WTC11 (cell line): ENCODE results near the gene TTLL10. TPM values are rescaled to one million over a fixed set of nuclear protein-coding genes. Genes with fewer than 3 reads are reported as not detected.
A peak's percentile ranks its signal among the peaks of the same experiment; 100 is the strongest.

Experiments
- ATAC-seq: fragments of 200-7000 bp; cut with Tn5 transposase; 2 replicates; pipeline ENCODE4 v1.10.0; 2021; ENCODE audit warnings: mild to moderate bottlenecking, moderate library complexity
- CTCF ChIA-PET: fragments of 300-600 bp; sonication (Branson Sonifier 250); formaldehyde crosslinking; loops from one replicate; lab custom pipeline; 2021; ENCODE audit warnings: antibody characterized with exemption; lab: Charles Lee
- POLR2A ChIA-PET: fragments of 350-600 bp; sonication (Branson Sonifier 250); formaldehyde crosslinking; loops from one replicate; lab custom pipeline; 2021; ENCODE audit warnings: antibody characterized with exemption; lab: Charles Lee
- DNase-seq: peaks from one replicate; pipeline ENCODE4 v3.0.0; 2021; ENCODE audit warnings: low spot score
- H3K27ac Mint-ChIP-seq: 2 replicates; pipeline ENCODE4 v1.8.0; 2021; ENCODE audit warnings: mixed read lengths
- H3K27me3 Mint-ChIP-seq: 2 replicates; pipeline ENCODE4 v1.8.0; 2021; ENCODE audit warnings: low read depth, mild to moderate bottlenecking, moderate library complexity, mixed read lengths
- H3K36me3 Mint-ChIP-seq: 2 replicates; pipeline ENCODE4 v1.8.0; 2021; ENCODE audit warnings: mixed read lengths
- H3K4me1 Mint-ChIP-seq: 2 replicates; pipeline ENCODE4 v1.8.0; 2022; ENCODE audit warnings: mixed read lengths
- H3K4me3 Mint-ChIP-seq: 2 replicates; pipeline ENCODE4 v1.8.0; 2021; ENCODE audit warnings: mild to moderate bottlenecking, moderate library complexity, mixed read lengths
- H3K9me3 Mint-ChIP-seq: 2 replicates; pipeline ENCODE4 v1.8.0; 2021; ENCODE audit warnings: mixed read lengths
- ATF1 ChIP-seq: sonication (generic); formaldehyde crosslinking; IDR thresholded peaks from 2 replicates; pipeline ENCODE4 v1.8.1; 2023; ENCODE audit warnings: mild to moderate bottlenecking, moderate library complexity, missing genetic modification reagents
- GTF2I ChIP-seq: fragments of 250-450 bp; sonication (Bioruptor Pico); conservative IDR thresholded peaks from 2 replicates; pipeline ENCODE4 v1.4.0; 2021; ENCODE audit warnings: mild to moderate bottlenecking
- HMGA2 ChIP-seq: fragments of 250-450 bp; sonication (Bioruptor Pico); IDR thresholded peaks from 2 replicates; pipeline ENCODE4 v1.4.0; 2021; ENCODE audit warnings: mild to moderate bottlenecking, moderate library complexity
- KAT7 ChIP-seq: sonication (generic); formaldehyde crosslinking; IDR thresholded peaks from 2 replicates; pipeline ENCODE4 v1.8.1; 2023; ENCODE audit warnings: missing genetic modification reagents, mild to moderate bottlenecking, borderline replicate concordance
- MXD4 ChIP-seq: fragments of 250-450 bp; sonication (Bioruptor Pico); IDR thresholded peaks from 2 replicates; pipeline ENCODE4 v1.8.0; 2021; ENCODE audit warnings: mild to moderate bottlenecking, moderate library complexity, borderline replicate concordance
- TEAD1 ChIP-seq: sonication (generic); formaldehyde crosslinking; IDR thresholded peaks from 2 replicates; pipeline ENCODE4 v1.8.0; 2022; ENCODE audit warnings: mild to moderate bottlenecking, missing genetic modification reagents
- TP53 ChIP-seq: sonication (generic); formaldehyde crosslinking; IDR thresholded peaks from 2 replicates; pipeline ENCODE4 v1.8.1; 2023; ENCODE audit warnings: mild to moderate bottlenecking, missing genetic modification reagents
- ZNF232 ChIP-seq: sonication (generic); formaldehyde crosslinking; IDR thresholded peaks from 2 replicates; pipeline ENCODE4 v1.8.0; 2022; ENCODE audit warnings: mild to moderate bottlenecking, missing genetic modification reagents
- ZNF671 ChIP-seq: fragments of 250-450 bp; sonication (Bioruptor Pico); IDR thresholded peaks from 2 replicates; pipeline ENCODE4 v1.8.0; 2021; ENCODE audit warnings: mild to moderate bottlenecking
- total RNA-seq: library from RNA; stranded (reverse); gene quantifications from 3 replicates; pipeline ENCODE4 v1.2.3, GENCODE V29; 2021
- TF ChIP-seq, protein P1 (sequence below): sonication (generic); formaldehyde crosslinking; IDR thresholded peaks from 2 replicates; pipeline ENCODE4 v1.8.1; 2023; ENCODE audit warnings: mild to moderate bottlenecking, missing genetic modification reagents, borderline replicate concordance
- TF ChIP-seq, protein P2 (sequence below): sonication (generic); formaldehyde crosslinking; IDR thresholded peaks from 2 replicates; pipeline ENCODE4 v1.8.0; 2022; ENCODE audit warnings: mild to moderate bottlenecking, missing genetic modification reagents
- TF ChIP-seq, protein P3 (sequence below): sonication (generic); formaldehyde crosslinking; IDR thresholded peaks from 2 replicates; pipeline ENCODE4 v1.8.1; 2023; ENCODE audit warnings: mild to moderate bottlenecking, missing genetic modification reagents
- TF ChIP-seq, protein P4 (sequence below): sonication (generic); formaldehyde crosslinking; IDR thresholded peaks from 2 replicates; pipeline ENCODE4 v1.8.0; 2023; ENCODE audit warnings: mild to moderate bottlenecking, missing genetic modification reagents
- TF ChIP-seq, protein P5 (sequence below): sonication (generic); formaldehyde crosslinking; IDR thresholded peaks from 2 replicates; pipeline ENCODE4 v1.8.1; 2023; ENCODE audit warnings: mild to moderate bottlenecking, missing genetic modification reagents
- TF ChIP-seq, protein P6 (sequence below): sonication (generic); formaldehyde crosslinking; IDR thresholded peaks from 2 replicates; pipeline ENCODE4 v1.8.0; 2022; ENCODE audit warnings: mild to moderate bottlenecking, missing genetic modification reagents
- TF ChIP-seq, protein P7 (sequence below): sonication (generic); formaldehyde crosslinking; IDR thresholded peaks from 2 replicates; pipeline ENCODE4 v1.8.0; 2023; ENCODE audit warnings: missing genetic modification reagents

TTLL10 gene
- total RNA-seq, 1 experiment from 2014 or later = 1.1 TPM

DNA sequence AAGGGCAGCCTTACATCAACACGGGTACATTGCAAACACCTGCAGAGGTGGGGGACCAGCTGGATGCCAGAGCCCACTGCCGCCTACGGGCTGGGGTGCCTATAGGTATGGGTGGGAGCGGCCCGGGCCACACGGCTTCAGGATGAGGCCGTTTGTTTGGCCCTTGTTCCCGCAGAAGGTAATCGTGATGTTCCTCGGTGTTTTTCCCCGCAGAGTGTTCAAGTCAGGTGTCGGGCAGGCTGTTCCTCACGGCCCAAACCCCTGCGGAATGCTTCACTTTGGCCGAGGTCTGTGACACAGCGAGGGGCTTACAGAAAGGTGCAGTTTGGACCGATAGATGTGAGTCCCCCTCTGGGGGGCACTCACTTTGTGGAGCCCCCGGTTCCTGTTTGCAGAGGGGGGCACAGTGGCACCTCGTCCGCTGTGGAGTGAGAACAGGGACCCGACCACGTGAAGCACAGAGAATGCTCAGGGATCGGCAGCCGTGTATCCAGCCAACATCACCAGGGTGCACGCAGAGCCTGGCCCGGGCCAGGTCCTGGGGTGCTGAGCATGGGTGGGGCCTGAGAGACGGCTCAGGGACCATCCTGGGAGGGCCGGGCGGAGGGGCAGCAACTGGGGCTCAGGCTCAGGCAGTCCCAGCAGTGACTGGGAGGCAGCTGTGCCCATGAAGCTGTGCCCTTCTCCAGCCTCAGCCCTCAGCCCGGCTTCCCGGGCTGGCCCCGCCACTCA lies 453 bp upstream of the TTLL10 start:
- Mint-ChIP-seq H3K36me3 (no peaks in the 10 kb centered on the region), H3K27me3 (peaks cover 19% of the 10 kb centered on the region), H3K9me3 (no peaks in the 10 kb centered on the region), H3K4me1 (peaks cover 20% of the 10 kb centered on the region), H3K4me3 (peak overlapping the region; percentile 34; the same call in 1 of the 2 replicates), H3K27ac (no peak overlapping the region)
- POLR2A ChIA-PET = interaction anchor here (0.8 to 1.1 kb wide), 2 partner anchors 8 to 34 kb away, joined by 3 to 4 read pairs; no protein-coding TSS in a partner anchor
- CTCF ChIA-PET = interaction anchor here (0.6 to 2.8 kb wide), 18 partner anchors 8 to 189 kb away, joined by 3 to 16 read pairs (median 5); partner anchors contain the start of genes C1orf159 and TNFRSF18
- TF ChIP-seq HMGA2 (CRISPR knock-in tag) (no peak), TP53 (CRISPR knock-in tag) (0 out of 2 replicates have a peak, but pooled peaks have one; percentile 4), ATF1 (no peak)
- DNase-seq (peak; percentile 19), ATAC-seq (no peak)

DNA sequence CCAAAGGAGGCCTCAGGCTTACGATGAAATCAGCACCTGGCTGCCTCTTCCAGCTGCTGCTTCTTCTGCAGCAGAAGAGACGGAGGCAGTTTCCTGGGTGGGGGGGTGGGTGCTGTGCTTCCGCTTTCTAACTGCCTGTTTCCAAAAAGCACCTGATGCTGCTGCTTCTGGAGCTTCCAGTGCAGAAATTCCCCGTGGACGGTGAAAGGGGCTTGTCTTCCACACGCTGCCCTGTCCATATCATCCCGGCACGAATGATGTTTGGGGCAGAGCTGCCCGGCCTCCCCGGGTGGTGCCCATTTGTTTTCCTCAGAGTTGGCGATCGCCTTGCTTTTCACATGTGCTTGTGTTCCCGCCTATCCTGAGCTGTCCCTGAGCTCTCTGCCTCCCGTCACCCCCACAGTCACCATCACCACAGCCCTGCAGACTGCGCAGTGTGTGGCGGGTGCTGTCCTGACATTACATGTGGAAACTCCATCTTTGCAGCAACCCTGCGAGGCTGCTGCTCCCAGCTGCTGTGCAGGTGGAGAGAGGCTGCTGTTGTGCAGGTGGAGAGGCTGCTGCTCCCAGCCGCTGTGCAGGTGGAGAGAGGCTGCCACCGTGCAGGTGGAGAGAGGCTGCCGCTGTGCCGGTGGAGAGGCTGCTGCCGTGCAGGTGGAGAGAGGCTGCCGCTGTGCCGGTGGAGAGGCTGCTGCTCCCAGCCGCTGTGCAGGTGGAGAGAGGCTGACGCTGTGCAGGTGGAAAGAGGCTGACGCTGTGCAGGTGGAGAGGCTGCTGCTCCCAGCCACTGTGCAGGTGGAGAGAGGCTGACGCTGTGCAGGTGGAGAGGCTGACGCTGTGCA lies 1.8 kb downstream of the TTLL10 start:
- no peak for ATAC-seq
- Mint-ChIP-seq H3K9me3 (no peaks in the 10 kb centered on the region), H3K27me3 (peaks cover 19% of the 10 kb centered on the region), H3K27ac (no peak overlapping the region), H3K36me3 (no peaks in the 10 kb centered on the region), H3K4me1 (peaks cover 16% of the 10 kb centered on the region), H3K4me3 (no peak overlapping the region)
- peak; percentile 7 for DNase-seq
- ChIA-PET CTCF (interaction anchor here (0.6 to 2.8 kb wide), 5 partner anchors 17 to 632 kb away, joined by 3 to 13 read pairs (median 9); partner anchors contain the start of gene TNFRSF18), POLR2A (no interaction called here)
- TF ChIP-seq, protein P1, sequence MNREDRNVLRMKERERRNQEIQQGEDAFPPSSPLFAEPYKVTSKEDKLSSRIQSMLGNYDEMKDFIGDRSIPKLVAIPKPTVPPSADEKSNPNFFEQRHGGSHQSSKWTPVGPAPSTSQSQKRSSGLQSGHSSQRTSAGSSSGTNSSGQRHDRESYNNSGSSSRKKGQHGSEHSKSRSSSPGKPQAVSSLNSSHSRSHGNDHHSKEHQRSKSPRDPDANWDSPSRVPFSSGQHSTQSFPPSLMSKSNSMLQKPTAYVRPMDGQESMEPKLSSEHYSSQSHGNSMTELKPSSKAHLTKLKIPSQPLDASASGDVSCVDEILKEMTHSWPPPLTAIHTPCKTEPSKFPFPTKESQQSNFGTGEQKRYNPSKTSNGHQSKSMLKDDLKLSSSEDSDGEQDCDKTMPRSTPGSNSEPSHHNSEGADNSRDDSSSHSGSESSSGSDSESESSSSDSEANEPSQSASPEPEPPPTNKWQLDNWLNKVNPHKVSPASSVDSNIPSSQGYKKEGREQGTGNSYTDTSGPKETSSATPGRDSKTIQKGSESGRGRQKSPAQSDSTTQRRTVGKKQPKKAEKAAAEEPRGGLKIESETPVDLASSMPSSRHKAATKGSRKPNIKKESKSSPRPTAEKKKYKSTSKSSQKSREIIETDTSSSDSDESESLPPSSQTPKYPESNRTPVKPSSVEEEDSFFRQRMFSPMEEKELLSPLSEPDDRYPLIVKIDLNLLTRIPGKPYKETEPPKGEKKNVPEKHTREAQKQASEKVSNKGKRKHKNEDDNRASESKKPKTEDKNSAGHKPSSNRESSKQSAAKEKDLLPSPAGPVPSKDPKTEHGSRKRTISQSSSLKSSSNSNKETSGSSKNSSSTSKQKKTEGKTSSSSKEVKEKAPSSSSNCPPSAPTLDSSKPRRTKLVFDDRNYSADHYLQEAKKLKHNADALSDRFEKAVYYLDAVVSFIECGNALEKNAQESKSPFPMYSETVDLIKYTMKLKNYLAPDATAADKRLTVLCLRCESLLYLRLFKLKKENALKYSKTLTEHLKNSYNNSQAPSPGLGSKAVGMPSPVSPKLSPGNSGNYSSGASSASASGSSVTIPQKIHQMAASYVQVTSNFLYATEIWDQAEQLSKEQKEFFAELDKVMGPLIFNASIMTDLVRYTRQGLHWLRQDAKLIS (CRISPR knock-in tag) = no peak
- TF ChIP-seq, protein P2, sequence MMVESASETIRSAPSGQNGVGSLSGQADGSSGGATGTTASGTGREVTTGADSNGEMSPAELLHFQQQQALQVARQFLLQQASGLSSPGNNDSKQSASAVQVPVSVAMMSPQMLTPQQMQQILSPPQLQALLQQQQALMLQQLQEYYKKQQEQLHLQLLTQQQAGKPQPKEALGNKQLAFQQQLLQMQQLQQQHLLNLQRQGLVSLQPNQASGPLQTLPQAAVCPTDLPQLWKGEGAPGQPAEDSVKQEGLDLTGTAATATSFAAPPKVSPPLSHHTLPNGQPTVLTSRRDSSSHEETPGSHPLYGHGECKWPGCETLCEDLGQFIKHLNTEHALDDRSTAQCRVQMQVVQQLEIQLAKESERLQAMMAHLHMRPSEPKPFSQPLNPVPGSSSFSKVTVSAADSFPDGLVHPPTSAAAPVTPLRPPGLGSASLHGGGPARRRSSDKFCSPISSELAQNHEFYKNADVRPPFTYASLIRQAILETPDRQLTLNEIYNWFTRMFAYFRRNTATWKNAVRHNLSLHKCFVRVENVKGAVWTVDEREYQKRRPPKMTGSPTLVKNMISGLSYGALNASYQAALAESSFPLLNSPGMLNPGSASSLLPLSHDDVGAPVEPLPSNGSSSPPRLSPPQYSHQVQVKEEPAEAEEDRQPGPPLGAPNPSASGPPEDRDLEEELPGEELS (CRISPR knock-in tag) = no peak
- TF ChIP-seq TEAD1 (CRISPR knock-in tag) (no peak), KAT7 (no peak), GTF2I (CRISPR knock-in tag) (no peak), ZNF671 (CRISPR knock-in tag) (no peak), ZNF232 (no peak), MXD4 (CRISPR knock-in tag) (no peak)
- TF ChIP-seq, protein P3, sequence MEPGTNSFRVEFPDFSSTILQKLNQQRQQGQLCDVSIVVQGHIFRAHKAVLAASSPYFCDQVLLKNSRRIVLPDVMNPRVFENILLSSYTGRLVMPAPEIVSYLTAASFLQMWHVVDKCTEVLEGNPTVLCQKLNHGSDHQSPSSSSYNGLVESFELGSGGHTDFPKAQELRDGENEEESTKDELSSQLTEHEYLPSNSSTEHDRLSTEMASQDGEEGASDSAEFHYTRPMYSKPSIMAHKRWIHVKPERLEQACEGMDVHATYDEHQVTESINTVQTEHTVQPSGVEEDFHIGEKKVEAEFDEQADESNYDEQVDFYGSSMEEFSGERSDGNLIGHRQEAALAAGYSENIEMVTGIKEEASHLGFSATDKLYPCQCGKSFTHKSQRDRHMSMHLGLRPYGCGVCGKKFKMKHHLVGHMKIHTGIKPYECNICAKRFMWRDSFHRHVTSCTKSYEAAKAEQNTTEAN = no peak
- TF ChIP-seq, protein P4, sequence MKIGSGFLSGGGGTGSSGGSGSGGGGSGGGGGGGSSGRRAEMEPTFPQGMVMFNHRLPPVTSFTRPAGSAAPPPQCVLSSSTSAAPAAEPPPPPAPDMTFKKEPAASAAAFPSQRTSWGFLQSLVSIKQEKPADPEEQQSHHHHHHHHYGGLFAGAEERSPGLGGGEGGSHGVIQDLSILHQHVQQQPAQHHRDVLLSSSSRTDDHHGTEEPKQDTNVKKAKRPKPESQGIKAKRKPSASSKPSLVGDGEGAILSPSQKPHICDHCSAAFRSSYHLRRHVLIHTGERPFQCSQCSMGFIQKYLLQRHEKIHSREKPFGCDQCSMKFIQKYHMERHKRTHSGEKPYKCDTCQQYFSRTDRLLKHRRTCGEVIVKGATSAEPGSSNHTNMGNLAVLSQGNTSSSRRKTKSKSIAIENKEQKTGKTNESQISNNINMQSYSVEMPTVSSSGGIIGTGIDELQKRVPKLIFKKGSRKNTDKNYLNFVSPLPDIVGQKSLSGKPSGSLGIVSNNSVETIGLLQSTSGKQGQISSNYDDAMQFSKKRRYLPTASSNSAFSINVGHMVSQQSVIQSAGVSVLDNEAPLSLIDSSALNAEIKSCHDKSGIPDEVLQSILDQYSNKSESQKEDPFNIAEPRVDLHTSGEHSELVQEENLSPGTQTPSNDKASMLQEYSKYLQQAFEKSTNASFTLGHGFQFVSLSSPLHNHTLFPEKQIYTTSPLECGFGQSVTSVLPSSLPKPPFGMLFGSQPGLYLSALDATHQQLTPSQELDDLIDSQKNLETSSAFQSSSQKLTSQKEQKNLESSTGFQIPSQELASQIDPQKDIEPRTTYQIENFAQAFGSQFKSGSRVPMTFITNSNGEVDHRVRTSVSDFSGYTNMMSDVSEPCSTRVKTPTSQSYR (CRISPR knock-in tag) = no peak
- TF ChIP-seq, protein P5, sequence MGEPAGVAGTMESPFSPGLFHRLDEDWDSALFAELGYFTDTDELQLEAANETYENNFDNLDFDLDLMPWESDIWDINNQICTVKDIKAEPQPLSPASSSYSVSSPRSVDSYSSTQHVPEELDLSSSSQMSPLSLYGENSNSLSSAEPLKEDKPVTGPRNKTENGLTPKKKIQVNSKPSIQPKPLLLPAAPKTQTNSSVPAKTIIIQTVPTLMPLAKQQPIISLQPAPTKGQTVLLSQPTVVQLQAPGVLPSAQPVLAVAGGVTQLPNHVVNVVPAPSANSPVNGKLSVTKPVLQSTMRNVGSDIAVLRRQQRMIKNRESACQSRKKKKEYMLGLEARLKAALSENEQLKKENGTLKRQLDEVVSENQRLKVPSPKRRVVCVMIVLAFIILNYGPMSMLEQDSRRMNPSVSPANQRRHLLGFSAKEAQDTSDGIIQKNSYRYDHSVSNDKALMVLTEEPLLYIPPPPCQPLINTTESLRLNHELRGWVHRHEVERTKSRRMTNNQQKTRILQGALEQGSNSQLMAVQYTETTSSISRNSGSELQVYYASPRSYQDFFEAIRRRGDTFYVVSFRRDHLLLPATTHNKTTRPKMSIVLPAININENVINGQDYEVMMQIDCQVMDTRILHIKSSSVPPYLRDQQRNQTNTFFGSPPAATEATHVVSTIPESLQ = no peak
- TF ChIP-seq, protein P6, sequence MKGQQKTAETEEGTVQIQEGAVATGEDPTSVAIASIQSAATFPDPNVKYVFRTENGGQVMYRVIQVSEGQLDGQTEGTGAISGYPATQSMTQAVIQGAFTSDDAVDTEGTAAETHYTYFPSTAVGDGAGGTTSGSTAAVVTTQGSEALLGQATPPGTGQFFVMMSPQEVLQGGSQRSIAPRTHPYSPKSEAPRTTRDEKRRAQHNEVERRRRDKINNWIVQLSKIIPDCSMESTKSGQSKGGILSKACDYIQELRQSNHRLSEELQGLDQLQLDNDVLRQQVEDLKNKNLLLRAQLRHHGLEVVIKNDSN (CRISPR knock-in tag) = no peak
- TF ChIP-seq, protein P7, sequence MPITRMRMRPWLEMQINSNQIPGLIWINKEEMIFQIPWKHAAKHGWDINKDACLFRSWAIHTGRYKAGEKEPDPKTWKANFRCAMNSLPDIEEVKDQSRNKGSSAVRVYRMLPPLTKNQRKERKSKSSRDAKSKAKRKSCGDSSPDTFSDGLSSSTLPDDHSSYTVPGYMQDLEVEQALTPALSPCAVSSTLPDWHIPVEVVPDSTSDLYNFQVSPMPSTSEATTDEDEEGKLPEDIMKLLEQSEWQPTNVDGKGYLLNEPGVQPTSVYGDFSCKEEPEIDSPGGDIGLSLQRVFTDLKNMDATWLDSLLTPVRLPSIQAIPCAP (CRISPR knock-in tag) = no peak
